HS-5 (cell line): Measurements from ENCODE around the gene CYTH3.

Source experiments
- DNase-seq: peaks from one replicate; pipeline ENCODE4 v3.0.0-alpha.2; 2012; ENCODE audit warnings: low read depth

CYTH3 gene

DNA sequence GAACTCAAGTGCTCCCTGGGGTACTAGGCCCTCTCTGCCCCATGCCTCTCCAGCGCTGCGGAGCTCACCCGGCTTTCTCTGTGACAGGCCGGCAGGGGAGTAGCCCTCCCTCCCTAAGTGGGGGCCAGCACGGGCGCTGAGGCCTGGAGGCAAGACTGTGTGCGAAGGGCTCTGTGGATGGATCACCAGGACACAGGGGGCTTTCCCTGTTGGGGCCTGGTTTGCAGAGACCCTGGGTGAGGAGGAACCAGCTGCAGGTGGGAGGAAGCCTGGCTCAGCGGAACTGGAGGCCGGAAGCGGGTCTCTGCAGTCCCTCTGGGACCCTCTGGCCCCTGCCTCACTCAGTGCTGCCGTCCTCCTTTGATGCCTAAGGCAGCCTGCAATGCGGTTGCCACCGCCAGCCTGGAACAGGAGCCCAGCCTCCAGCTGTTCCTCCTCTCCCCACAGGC, 106.0 kb downstream of the CYTH3 start:
- no peak for DNase-seq

DNA sequence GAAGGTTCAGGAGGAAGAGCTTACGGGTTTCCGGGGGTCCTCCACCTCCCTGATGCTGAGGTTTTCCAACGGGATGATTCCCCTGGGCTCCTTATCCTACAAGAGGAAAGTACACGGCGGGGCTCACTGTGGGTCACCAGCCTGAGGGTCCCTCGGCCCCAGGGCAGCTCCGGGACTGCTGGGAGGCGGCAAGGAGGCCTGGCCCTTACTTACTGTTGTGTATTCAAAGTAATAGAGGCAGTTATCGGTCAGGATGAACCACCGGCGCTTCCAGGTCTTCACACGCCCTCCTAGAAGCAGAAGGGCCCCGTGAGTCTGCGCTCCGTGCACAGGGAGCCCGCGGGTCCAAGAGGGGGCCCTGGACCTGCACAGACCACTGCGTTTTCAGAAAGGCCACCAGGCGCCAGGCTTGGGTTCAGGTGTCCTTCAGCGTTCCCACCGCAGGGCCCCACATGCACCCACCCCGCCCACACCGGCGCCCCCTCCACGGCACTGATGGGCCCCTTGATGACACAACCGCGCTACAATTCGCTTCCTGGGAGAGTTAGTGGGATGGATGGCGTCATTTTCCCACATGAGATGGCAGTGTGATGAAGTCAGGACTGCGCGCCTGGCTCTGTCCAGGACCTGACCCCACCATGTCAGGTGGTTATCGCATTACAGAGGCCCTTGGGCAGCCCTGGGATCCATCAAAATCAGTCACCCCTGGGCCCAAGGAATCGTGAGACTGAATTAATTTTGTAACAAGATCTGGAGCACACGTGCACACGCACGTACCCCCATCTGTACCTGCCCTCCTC, 106.7 kb downstream of the CYTH3 start:
- DNase-seq = no peak

DNA sequence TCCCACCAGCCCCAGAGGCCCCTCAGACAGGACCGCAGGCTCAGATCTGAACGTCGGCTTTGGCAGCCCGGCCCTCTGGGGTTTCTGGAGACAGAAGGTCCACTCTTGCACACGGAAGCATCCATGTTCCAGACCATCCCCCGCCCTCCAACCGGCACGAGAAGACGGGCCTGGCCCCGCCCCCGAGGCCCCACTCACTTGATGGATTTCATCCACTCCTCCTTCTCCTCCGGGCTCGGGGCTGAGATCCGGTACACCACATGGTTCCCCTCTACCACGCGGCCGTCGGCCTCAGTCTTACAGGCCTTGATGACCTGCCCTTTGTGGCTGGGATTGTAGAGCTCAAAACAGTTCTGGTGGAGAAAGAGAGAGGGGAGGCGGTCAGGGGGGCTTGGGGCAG, 107.3 kb downstream of the CYTH3 start:
- DNase-seq = no peak

DNA sequence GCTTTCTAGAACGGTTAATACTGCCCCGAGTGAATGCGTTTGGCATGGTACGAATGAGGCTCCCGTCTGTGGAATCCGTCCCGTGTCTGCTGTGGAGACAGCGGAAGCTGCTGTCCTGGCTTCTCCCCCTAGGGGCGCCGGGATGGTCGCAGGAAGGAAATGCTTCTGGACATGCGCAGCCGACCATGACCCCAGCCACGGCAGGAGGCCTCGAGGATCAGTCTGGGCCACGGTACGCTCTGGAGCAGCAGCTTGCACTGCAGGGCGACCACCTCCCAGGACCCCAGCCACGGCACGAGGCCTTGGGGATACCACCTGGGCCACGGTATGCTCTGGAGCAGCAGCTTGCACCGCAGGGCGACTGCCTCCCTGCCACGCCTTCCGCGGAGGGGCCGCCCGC, 107.9 kb downstream of the CYTH3 start:
- no peak for DNase-seq

DNA sequence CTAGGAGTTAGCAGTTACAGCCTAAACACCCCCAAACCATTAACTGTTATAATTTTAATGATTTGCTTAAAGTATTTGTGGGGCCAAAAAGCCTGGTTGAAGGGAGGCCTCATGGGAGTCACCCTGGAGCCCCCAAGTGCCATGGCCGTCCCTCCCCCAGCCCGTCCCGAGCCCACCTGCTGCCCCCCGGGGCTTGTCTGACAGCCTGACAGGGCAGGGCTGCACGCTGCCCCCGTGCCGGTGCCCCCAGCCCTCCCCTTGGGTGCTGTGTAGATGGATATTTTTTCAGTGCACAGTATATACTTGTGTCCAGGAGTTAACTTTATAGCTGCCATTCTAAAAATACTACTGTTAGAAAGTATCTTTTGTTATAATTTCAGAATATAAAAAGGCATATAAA, 108.4 kb downstream of the CYTH3 start:
- no peak for DNase-seq

DNA sequence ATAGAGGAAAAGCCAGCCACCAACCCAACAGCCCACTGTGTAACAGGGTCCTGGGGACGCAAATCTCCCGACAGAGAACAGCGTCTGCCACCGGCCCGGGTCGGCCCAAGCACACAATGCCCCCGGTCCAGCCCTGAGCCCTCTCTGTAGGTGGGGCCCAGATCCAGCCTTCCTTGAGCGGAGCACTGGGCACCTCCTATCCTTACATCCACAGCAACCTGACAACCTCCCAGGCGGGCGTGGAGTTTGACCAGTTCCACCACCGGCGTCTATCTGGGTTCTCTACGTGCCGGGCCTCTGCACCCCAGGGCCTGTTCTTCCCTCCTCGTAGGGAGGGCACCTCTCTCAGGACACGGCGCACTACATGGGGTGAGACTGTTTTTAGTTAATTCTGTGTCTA, 109.0 kb downstream of the CYTH3 start:
- no peak for DNase-seq

DNA sequence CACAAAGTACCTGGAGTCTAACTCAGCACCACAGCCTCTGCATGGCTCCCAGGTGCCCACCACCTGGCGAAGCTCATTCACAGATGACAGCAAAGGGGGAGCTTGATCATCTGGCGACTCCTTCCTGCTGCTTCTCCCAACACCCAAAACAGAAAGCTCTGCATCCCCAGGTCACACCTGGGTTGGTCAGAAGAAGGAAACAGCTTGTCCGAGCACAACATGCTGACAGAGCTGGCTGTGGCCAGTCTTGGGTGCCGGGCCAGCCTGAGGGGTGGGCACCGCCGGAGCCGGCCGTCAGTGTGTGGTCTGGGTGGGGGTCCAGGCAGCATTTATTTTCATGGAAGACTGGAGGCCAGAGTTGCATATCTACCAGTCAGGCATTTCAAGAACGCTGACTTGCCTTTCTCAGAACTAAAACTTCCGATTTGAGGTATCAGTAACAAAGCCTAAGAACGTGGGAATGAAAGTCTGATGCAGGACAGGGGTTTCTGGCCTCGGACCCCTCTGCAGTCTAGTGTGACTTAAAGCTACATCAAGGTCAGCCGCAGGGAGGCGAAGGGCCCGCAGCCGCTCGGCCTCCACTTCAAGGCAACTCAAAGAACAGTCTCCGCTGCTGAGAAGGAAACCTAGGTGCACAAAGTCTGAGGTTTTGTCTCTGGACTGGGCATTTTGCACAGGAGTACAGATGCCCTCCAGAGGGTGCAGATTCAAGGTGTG, 109.6 kb downstream of the CYTH3 start:
- DNase-seq = no peak

DNA sequence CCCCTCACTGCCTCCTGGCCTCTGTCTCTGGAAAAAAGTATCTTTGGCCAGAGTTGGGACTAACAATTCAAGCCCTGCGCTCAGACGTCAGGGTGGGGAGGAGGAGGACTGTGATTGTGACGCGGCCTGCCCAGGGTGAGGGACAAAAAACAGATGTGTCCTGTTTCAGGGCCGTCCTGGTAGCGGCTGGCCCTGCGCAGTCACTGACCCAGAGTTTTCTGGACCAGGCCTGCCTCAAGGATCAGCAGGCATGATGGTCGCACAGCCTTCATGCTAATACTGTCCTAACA, 110.1 kb downstream of the CYTH3 start:
- DNase-seq = no peak

DNA sequence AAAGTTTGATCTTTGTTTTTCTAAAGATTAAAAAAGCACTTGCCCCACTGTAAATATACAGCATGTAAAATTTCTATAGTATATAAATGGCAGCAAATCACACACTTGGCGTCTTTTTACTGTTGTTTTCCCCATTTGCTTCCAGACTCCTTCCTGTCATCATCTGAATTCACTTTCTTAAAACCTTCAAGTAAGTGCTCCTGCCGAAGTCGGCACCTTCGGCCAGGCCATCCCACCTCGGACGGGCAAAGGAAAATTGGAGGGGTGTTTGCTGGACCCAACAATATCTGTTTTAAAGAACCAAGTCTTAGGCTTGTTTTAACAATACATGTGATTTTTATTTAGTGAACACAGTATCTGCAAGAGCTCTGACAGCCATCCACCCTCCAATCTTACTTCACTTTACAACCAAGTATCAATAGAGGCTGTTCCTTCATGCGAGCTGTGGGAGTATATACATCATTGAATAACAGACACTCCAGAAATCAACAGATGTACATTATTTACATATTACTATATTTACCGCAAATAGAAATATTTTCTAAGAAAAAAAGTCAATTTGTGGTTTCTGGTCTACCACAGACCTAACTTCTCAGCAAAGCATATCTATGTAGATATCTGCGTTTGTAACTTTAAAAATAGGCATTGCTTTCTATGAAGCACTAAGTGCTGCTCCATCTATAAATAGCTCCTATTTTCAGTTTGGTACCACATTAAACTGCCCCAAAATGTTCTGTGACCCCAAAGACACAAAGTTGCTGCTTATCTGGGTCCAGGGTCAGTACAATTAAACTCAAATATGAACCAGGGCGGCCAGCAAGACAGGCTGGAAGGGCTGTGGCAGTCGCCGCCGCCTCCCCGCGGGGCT, 110.7 kb downstream of the CYTH3 start:
- no peak for DNase-seq

DNA sequence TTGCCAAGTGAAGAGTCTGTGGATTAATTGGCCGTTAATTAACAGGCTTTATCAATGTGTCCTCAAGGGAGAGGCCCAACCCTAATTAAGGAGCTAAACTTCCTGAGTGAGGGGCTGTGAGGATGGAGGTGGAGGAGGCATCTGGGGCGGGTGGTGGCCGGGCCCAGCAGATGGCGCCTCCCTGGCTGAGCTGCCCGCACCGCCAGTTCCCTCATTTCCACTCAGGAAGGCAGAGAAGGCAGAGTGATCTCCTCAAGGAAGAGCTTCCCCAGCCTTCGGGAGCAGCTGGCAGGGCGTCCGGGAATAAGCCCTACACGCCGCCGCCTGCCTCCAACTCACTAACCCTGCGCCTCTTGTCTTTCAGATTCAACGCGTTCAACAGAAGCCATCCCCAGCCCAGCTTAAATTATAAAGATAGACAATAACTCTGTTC, 112.2 kb downstream of the CYTH3 start:
- no peak for DNase-seq

DNA sequence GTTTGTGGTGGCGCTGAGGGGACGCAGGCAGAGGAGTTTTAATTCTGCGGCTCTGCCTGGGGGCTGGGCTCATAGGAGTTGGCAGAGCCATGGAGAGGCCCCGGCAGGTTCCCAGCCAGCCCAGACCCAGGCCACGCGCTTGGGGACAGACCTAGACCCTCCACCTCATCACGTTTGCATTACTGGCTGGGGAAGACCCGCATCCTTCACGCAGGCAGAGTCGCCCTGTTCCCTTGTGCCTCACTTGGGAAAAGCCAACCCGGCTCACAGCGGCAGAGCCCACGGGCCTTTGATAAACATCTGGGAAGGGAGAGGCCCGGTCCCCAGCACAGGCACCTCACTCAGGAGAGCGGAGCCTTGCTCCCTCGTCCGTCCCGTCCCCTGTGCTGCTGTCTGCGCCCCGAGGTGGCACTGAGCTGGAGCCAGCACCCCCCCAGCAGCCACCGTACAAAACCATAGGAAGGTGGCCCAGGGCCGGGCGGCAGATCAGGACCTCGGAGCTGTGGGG, 112.8 kb downstream of the CYTH3 start:
- no peak for DNase-seq

DNA sequence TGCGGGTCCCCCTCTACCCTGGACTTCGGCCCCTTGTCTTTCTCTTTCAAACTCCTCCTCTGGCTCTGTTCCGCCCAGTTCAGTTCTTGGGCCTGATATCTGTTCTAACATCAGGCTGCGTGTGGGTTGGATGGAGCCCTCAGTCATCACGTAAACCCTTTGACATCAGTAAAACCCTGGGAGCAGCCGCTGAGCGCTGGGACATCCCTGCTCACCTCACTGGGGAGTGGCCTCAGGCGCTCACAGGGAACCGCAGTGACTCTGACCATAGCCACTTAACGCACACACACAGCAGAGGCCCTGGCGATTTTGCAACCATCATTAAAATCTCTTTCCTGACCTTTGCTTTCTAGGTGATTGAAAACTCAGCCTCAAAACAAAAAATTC, 113.3 kb downstream of the CYTH3 start:
- no peak for DNase-seq

DNA sequence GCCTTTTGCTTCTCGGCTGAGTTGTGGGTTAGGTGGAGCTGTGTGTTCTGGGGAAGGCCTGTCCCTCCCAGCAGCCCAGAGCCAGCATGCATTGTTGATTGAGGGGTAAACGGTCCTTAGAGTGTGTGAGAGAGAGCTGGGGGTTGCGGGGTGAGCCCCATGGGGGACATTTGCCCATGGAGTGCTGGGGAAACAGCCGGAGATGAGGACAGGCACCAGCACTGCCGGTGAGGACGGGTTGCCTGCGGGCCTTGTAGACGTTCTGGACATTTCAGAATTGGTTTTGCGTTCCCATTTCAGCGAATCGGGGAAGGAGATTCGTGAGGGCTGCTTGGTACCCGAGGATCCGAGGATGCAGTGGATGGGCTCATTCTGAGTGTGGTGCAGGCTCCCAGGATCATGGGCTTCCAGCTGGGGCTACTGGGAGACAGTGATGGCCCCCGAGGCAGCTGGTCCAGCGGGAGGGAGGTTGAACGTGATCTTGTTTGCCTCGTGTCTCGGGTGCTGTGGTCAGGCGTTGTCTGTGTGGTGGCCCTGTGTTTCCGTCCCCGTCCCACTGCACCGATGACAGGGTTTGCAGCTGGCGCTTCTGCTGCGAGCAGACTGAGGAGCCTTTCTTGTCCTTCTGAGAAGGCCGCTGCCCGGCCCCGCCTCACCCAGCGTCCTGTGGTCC, 113.9 kb downstream of the CYTH3 start:
- no peak for DNase-seq

DNA sequence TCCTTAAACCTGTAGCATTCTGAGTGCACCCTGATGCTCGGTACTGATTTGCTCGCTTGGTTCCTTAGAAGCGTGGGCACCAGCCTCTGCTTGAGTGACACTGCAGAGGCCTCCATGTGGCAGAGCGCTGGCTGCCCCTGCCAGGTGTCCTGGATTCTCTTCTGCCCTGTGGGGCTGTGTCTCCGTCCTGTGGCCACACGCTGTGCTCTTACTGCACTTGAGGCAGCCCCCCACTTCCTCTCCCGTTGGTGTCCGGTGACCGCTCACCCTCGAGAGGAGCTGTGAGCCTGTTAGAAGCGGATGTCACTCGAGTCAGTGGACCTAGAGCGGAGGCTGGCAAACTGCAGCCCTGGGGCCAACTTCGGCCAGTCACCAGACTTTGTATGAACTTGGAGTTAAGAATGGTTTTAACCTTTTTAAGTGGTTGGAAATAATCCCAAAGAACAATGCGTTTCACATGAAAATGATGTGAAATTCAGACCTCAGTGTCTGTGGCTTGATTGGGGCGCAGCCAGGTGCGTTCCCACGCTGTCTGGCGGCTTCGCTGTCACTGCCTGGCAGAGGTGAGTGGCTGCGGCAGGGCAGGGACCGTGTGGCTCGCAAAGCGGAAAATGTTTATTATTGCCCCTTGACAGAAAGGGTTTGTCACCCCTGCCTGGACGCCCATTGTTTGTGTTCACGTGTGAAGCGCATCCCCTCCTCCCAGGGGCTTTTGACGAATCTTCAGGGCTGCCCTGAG, 114.6 kb downstream of the CYTH3 start:
- no peak for DNase-seq

DNA sequence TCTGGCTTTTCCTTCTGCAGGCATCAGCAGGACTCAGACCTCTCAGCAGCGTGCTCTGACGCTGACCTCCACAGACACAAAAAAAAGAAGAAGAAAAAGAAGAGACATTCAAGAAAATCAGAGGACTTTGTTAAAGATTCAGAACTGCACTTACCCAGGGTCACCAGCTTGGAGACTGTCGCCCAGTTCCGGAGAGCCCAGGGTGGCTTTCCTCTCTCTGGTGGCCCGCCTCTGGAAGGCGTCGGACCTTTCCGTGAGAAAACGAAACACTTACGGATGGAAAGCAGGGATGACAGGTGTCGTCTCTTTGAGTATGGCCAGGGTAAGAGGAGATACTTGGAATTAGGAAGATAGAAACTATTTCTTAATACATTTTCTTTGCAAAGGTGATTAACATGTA, 115.7 kb downstream of the CYTH3 start:
- no peak for DNase-seq

DNA sequence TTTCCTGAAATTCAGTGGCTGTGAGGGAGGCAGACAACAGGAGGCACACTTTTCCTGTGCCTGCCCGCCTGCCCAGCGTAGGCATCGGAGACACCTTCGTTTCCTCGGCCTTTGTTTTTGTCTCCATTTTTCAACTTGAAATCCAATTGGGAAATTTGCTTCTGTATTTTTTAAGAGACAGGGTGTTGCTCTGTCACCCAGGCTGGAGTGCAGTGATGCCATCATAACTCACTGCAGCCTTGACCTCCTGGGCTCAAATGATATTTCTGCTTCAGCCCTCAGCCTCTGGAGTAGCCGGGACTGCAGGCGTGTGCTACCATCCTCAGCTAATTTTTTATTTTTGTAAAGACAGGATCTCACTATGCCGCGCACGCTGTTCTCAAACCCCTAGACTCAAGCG, 116.8 kb downstream of the CYTH3 start:
- no peak for DNase-seq

DNA sequence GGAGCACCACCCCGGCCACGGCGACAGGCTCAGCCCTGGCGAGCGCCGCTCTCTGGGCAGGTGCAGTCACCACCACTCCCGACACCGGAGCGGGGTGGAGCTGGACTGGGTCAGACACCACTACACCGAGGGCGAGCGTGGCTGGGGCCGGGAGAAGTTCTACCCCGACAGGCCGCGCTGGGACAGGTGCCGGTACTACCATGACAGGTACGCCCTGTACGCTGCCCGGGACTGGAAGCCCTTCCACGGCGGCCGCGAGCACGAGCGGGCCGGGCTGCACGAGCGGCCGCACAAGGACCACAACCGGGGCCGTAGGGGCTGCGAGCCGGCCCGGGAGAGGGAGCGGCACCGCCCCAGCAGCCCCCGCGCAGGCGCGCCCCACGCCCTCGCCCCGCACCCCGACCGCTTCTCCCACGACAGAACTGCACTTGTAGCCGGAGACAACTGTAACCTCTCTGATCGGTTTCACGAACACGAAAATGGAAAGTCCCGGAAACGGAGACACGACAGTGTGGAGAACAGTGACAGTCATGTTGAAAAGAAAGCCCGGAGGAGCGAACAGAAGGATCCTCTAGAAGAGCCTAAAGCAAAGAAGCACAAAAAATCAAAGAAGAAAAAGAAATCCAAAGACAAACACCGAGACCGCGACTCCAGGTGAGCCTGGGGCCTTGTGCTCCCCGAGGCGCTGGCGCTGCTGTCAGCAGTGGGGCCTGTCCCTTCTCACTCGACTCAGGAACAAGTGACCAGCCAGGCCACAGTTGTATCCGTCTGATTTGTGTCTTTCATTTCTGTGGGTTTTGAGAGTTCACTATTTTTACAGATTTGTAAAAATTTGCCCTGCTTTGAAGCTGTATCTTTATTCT, 117.7 kb downstream of the CYTH3 start:
- no peak for DNase-seq

DNA sequence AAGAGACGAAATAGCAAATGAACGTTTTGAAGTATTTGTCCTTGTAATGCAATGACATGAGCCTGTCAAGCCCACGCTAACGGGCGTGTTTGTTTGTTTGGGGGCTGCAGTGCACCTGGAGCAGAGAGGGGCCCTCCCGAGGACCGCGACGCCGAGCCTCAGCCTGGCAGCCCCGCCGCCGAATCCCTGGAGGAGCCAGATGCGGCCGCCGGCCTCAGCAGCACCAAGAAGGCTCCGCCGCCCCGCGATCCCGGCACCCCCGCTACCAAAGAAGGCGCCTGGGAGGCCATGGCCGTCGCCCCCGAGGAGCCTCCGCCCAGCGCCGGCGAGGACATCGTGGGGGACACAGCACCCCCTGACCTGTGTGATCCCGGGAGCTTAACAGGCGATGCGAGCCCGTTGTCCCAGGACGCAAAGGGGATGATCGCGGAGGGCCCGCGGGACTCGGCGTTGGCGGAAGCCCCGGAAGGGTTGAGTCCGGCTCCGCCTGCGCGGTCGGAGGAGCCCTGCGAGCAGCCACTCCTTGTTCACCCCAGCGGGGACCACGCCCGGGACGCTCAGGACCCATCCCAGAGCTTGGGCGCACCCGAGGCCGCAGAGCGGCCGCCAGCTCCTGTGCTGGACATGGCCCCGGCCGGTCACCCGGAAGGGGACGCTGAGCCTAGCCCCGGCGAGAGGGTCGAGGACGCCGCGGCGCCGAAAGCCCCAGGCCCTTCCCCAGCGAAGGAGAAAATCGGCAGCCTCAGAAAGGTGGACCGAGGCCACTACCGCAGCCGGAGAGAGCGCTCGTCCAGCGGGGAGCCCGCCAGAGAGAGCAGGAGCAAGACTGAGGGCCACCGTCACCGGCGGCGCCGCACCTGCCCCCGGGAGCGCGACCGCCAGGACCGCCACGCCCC, 118.5 kb downstream of the CYTH3 start:
- DNase-seq = no peak

DNA sequence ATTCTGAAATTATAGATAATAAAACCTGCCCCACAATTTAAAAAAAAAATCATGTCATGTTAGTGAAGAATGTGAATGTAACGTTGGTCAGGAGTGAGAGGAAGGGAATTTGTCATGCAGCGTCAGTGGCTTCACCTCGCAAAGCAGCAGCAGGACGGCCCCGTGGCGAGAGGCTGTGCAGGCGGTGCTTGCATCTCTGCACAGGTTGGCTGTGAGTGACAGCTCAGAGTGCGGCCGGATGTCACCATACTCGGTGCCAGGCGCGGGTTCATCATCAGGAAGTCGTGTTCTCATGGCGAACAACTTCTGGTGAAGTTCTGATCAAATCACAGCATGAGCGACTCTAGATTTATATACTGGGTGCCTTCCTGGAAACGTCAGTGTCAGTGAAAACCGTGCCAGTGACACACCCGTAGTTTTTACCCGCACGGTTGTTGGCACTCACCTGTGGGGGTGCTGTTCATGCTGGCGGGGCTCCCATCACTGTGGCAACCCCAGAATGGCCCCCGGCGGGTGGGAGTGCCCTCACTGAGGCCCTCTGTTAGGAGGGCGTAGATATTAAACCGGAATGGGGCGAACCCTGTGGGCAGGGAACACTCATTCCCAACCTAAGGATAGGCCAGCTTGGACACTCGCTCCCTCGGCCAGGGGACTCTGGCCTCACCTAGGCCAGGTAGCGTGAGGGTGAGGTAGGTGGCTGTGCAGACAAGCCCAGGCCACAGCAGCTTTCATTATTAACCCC, 120.3 kb downstream of the CYTH3 start:
- DNase-seq = no peak
